NCI-H2107 (cell line): ENCODE data around the gene MAD1L1.
"Not testable (repeated sequence)": the region's sequence is repeated elsewhere in the genome, so short reads cannot be mapped to it uniquely, and the experiment has no call there.

Experiments used
- DNase-seq: peaks from one replicate; lab custom pipeline; 2025; lab: John Stamatoyannopoulos, UW

The MAD1L1 gene

GRCh38 chr7:2066251-2066919, 166.4 kb downstream of the MAD1L1 start:
- no peak for DNase-seq

- DNase-seq: no peak
These were observed 167.2 kb downstream of the MAD1L1 start for GRCh38 chr7:2065528-2065927.

GRCh38 chr7:2063563-2064260, 169.0 kb downstream of the MAD1L1 start:
- no peak for DNase-seq

GRCh38 chr7:2062648-2063047, 170.1 kb downstream of the MAD1L1 start:
- DNase-seq: no peak

- no peak for DNase-seq
These were observed 172.0 kb downstream of the MAD1L1 start for GRCh38 chr7:2060701-2061100.

GRCh38 chr7:2059964-2060700, 172.6 kb downstream of the MAD1L1 start:
- DNase-seq: no peak

- DNase-seq: not testable (repeated sequence)
These were observed 174.5 kb downstream of the MAD1L1 start for GRCh38 chr7:2058246-2058645.

- DNase-seq: no peak
These were observed 176.8 kb downstream of the MAD1L1 start for GRCh38 chr7:2055956-2056355.

GRCh38 chr7:2054927-2055326, 177.8 kb downstream of the MAD1L1 start:
- DNase-seq: no peak

- no peak for DNase-seq
These were observed 179.3 kb downstream of the MAD1L1 start for GRCh38 chr7:2053395-2053794.

- no peak for DNase-seq
These were observed 180.1 kb downstream of the MAD1L1 start for GRCh38 chr7:2052657-2053048.

GRCh38 chr7:2051707-2052656, 180.8 kb downstream of the MAD1L1 start:
- DNase-seq: peak; percentile 38

GRCh38 chr7:2050511-2050866, 182.3 kb downstream of the MAD1L1 start:
- DNase-seq: no peak

GRCh38 chr7:2049782-2050510, 182.8 kb downstream of the MAD1L1 start:
- no peak for DNase-seq

- no peak for DNase-seq
These were observed 183.5 kb downstream of the MAD1L1 start for GRCh38 chr7:2049111-2049781.

- no peak for DNase-seq
These were observed 184.2 kb downstream of the MAD1L1 start for GRCh38 chr7:2048531-2048930.

- no peak for DNase-seq
These were observed 184.7 kb downstream of the MAD1L1 start for GRCh38 chr7:2048006-2048405.

- DNase-seq: no peak
These were observed 185.9 kb downstream of the MAD1L1 start for GRCh38 chr7:2046581-2047565.

GRCh38 chr7:2045559-2046405, 187.0 kb downstream of the MAD1L1 start:
- DNase-seq: no peak
